GM19452 (cell line): ENCODE measurements around the gene NHLRC2.
A peak's percentile ranks its signal among the peaks of the same experiment; 100 is the strongest.
"Not testable (repeated sequence)": the region's sequence is repeated elsewhere in the genome, so short reads cannot be mapped to it uniquely, and the experiment has no call there.

Source experiments
- ATAC-seq: cut with Tn5 transposase; IDR thresholded peaks from one replicate; pipeline ENCODE4 v1.9.1; 2021; ENCODE audit not compliant: unreplicated experiment

The NHLRC2 gene

GRCh38 chr10:113937258-113937657 lies 82.8 kb downstream of the NHLRC2 start:
- ATAC-seq, result no peak

- ATAC-seq, result no peak
Measured at GRCh38 chr10:113937756-113938155, 83.3 kb downstream of the NHLRC2 start.

- ATAC-seq, result no peak
Measured at GRCh38 chr10:113939212-113939860, 84.9 kb downstream of the NHLRC2 start.

DNA sequence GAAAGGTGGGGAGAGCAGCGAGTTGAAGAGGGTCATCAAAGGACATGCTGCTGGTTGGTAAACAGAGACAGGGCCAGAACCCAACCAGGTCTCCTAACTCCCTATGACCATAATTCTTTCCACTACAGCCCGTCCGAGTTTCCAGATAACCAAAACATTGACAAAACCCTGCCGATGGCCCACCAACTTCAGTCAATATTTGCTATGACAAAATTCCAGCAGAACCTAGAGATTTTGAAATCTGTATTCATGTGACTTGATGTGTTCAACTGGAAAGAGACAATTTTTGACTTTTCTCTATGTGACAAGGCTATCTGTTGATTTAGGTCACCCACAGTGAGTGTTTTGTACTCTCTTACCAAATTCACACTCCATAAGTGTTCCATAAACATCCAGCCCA lies 86.7 kb downstream of the NHLRC2 start:
- ATAC-seq, result no peak

GRCh38 chr10:113943196-113943595 lies 88.7 kb downstream of the NHLRC2 start:
- not testable (repeated sequence) for ATAC-seq

GRCh38 chr10:113945075-113945686 lies 90.7 kb downstream of the NHLRC2 start:
- ATAC-seq, result no peak

DNA sequence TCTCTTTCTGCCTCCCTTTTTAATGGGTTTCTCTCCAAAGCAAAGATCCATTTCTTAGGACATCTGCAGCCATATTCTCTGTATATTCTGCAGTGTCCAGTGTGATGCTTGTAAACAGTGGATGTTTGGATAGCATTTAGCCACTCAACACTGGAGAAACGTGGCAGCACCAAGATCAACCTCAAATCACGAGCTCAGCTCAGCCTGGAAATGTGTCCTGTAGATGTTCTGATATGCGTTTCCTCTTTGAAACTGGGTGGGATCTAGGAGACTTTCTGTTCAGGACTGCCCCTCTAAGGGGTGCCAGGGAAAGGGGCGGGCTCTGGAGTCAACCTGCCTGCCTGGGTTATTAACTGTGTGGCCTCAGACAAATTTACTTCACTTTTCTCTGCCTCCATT lies 91.2 kb downstream of the NHLRC2 start:
- no peak for ATAC-seq

DNA sequence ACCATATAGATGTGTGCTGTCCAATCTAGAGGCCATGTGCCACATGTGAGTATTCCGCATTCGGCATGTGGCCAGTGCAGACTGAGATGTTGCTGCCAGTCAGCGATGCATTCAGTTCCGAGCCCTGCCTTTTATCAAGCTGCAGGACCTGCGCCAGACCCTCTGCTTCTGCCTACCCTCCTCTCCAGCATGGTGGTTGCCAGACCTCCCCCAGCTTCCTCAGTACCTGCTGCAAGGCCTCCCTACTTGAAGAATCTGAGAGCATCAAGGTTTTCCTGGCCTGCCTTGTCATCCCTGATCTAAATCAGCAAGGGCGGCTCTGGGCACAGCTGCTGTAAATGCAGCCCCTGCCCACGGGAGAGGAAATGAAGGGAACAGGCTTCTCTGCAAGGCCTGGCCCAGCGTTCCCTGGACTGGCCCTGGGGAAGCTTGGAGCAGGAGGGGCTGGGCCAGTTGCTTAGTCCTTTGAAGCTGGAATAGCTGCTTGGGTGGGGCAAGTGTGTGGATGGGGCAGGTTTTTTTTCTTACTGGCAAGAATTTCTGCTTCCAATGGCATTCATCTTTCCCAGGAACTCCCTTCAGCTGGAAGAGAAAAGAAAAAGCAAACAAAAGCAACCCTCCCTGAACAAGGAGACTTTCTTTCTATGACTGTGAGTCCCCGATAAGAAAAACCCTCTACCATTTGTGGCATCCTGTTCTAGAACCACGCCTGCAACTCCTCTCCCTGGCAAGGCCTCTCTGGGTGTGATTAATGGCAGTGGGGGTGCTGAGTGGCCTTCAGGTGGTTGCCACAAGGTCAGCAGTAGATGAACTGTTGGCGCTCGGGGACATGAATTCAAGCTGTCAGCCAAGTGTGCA lies 93.0 kb downstream of the NHLRC2 start:
- ATAC-seq, result no peak

- ATAC-seq, result no peak
Measured at GRCh38 chr10:113948048-113948447, 93.6 kb downstream of the NHLRC2 start.

DNA sequence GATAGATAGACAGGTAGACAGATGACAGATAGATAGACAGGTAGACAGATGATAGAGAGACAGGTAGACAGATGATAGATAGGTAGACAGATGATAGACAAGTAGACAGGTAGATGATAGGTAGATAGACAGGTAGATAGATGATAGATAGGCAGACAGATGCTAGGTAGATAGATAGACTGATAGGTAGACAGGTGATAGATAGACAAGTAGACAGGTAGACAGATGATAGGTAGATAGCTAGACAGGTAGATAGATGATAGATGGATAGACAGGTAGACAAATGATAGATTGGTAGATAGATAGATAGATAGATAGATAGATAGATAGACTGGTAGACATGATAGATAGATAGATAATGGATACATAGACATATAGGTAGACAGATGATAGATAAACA lies 95.8 kb downstream of the NHLRC2 start:
- ATAC-seq, result no peak

DNA sequence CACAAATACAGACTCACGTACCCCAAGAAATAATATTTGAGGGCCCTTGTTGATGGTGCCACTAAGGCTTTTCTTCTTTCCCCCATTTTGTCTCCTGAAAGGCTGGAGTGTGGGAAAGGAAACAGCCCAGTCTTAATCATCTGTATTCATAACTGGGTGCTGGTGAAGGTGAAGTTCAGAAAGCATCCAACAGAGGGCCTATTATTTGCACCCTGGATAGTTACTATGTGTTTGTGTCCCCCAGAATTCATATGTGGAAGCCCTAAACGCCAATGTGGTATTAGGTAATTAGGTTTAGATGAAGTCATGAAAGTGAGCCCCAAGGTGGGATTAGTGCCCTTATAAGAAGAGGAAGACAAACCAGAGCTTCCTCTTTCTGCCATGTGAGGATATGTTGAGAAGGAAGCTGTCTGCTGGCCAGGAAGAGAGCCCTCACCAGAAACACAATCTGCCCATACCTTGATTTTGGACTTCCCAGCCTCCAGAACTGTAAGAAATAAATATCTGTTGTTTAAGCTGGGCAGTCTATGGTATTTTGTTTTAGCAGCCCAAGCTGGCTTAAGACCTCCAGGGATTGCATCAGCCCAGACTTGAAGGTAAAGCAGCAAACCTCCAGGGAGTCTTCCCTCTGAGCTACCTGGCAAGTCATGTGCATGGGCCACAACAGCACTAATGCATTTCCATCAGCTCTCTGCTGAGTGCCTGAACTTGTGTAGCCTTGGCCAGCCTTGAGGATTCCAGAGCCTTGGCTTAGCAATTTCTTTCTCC lies 99.2 kb downstream of the NHLRC2 start:
- no peak for ATAC-seq

GRCh38 chr10:113954409-113954808 lies 99.9 kb downstream of the NHLRC2 start:
- ATAC-seq, result no peak

GRCh38 chr10:113957013-113957412 lies 102.6 kb downstream of the NHLRC2 start:
- no peak for ATAC-seq

- no peak for ATAC-seq
Measured at GRCh38 chr10:113958631-113959382, 104.3 kb downstream of the NHLRC2 start.

- peak; percentile 54 for ATAC-seq
Measured at GRCh38 chr10:113959383-113959760, 104.9 kb downstream of the NHLRC2 start.

DNA sequence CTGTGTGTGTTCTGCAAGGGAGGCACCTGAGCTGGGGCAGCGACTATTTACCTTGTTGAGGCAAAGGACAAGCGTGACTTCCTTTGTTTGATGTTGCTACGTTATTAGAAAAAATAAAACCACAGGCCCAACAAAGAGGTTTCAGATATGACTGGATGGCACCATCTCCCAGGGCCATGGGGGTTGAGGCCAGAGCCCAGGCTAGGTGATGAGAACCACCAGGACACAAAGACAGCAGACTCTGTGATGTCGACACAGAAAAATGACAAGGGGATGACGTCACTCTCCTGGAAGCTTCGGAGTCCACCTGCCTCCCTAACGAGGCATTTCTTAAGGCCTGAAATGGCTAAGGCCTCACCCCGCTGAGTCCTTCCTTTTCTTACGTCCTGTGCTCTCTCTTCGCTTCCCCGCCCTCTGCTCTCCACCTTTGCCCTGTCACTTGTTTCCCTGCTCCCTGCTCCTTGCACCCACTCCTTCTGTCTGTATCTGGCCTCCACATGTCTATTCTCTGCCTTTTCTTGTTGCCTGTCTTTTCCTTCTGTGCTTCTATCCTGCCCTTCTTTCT lies 106.2 kb downstream of the NHLRC2 start:
- ATAC-seq, result no peak

- peak; percentile 60 for ATAC-seq
Measured at GRCh38 chr10:113961182-113962031, 106.9 kb downstream of the NHLRC2 start.

DNA sequence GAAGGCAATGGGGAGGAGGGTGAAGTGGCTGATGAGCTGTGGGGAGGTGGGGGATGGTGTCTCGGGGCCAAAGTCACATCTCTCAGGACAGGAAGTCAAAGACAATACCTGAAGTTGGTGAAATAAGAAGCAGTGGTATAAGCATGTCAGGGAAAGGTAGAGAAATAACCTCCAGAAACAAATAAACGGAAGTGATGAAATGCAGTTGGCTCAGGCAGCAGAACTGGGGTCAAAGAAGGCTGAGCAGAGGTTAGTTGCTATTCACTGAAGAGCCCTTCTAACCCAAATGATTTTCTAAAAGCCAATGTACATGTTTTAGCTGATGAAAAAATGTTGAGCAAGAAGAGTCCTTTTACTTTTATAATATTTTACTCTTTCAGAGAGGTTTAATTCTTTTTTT lies 110.6 kb downstream of the NHLRC2 start:
- ATAC-seq, result no peak

DNA sequence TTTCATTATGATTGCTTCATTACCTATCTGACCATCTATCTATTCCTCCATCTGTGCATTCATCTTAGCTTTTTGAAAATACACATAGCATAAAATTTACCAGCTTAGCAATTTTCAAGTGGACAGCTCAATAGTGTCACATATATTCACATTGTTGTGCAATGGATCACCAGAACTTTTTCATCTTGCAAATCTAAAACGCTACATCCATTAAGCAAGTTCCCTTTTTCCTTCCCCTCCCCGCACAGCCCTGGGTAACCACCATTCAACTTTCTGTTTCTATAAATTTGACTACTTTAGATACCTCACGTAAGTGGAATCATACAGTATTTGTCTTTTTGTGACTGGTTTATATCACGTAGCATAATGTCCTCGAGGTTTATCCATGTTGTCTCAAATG lies 111.2 kb downstream of the NHLRC2 start:
- ATAC-seq, result no peak
